ENCODE data around the gene ABCE1.
"Not testable (repeated sequence)": the region's sequence is repeated elsewhere in the genome, so short reads cannot be mapped to it uniquely, and the experiment has no call there.

ABCE1 gene

GRCh38 chr4:145131848-145132247 is 33.7 kb downstream of the ABCE1 start:
- FAIRE-seq = no peak
- TF ChIP-seq CTCF (IDR thresholded peaks at IDR 0.05; ENCODE audit: insufficient read depth, missing control alignments) = no peak
- no peak for DNase-seq (ENCODE audit: insufficient read length, low spot score)

- no peak for TF ChIP-seq CTCF (IDR thresholded peaks at IDR 0.05; ENCODE audit: insufficient read depth, missing control alignments)
- FAIRE-seq (no peak), DNase-seq (ENCODE audit: insufficient read length, low spot score) (no peak)
Measured at GRCh38 chr4:145132511-145133098, 34.5 kb downstream of the ABCE1 start.

GRCh38 chr4:145136219-145136618 is 38.1 kb downstream of the ABCE1 start:
- FAIRE-seq; DNase-seq (ENCODE audit: insufficient read length, low spot score): not testable (repeated sequence)

- TF ChIP-seq CTCF (IDR thresholded peaks at IDR 0.05; ENCODE audit: insufficient read depth, missing control alignments) = no peak
- no peak for DNase-seq (ENCODE audit: insufficient read length, low spot score)
- FAIRE-seq = no peak
Measured at GRCh38 chr4:145148980-145149379, 50.9 kb downstream of the ABCE1 start.

GRCh38 chr4:145153181-145153903 is 55.2 kb downstream of the ABCE1 start:
- FAIRE-seq = no peak
- TF ChIP-seq CTCF (IDR thresholded peaks at IDR 0.05; ENCODE audit: insufficient read depth, missing control alignments) = no peak
- DNase-seq (ENCODE audit: insufficient read length, low spot score) = no peak

GRCh38 chr4:145153904-145154298 is 55.8 kb downstream of the ABCE1 start:
- no peak for TF ChIP-seq CTCF (IDR thresholded peaks at IDR 0.05; ENCODE audit: insufficient read depth, missing control alignments)

GRCh38 chr4:145154573-145154972 is 56.5 kb downstream of the ABCE1 start:
- FAIRE-seq = no peak
- TF ChIP-seq CTCF (IDR thresholded peaks at IDR 0.05; ENCODE audit: insufficient read depth, missing control alignments) = peak; percentile 55
- DNase-seq (ENCODE audit: insufficient read length, low spot score) = no peak

More at GRCh38 chr4:145153904-145154298, 55.8 kb downstream of the ABCE1 start:
- no peak for FAIRE-seq
- DNase-seq (ENCODE audit: insufficient read length, low spot score) = no peak

Measured in D721Med (cell line).